EL (cell line): Measurements from ENCODE around the gene FAM98C.

Experiments
- DNase-seq: peaks from one replicate; pipeline ENCODE4 v3.0.0-alpha.2; 2016

FAM98C gene

GRCh38 chr19:38429055-38429810, 26.3 kb downstream of the FAM98C start:
- DNase-seq = no peak

GRCh38 chr19:38429811-38430156, 26.9 kb downstream of the FAM98C start:
- no peak for DNase-seq

GRCh38 chr19:38430931-38431330, 28.0 kb downstream of the FAM98C start:
- DNase-seq = no peak

- DNase-seq = peak; percentile 35
Measured at GRCh38 chr19:38433268-38433733, 30.4 kb downstream of the FAM98C start, which contains the start of gene RYR1. Gene RYR1 (plus strand): TSS chr19:38433691. CDS start chr19:38433830, 139 bp downstream.

GRCh38 chr19:38434549-38435051, 31.7 kb downstream of the FAM98C start:
- no peak for DNase-seq

- DNase-seq = no peak
Measured at GRCh38 chr19:38437295-38437694, 34.4 kb downstream of the FAM98C start.

GRCh38 chr19:38437917-38438316, 35.0 kb downstream of the FAM98C start:
- DNase-seq = no peak

GRCh38 chr19:38440592-38440991, 37.7 kb downstream of the FAM98C start:
- DNase-seq = no peak

GRCh38 chr19:38441657-38442348, 38.9 kb downstream of the FAM98C start:
- DNase-seq = no peak

GRCh38 chr19:38442736-38443135, 39.8 kb downstream of the FAM98C start:
- DNase-seq = no peak

- no peak for DNase-seq
Measured at GRCh38 chr19:38443458-38443999, 40.6 kb downstream of the FAM98C start.

- DNase-seq = no peak
Measured at GRCh38 chr19:38444026-38444425, 41.1 kb downstream of the FAM98C start.

GRCh38 chr19:38445362-38445761, 42.5 kb downstream of the FAM98C start:
- no peak for DNase-seq

- DNase-seq = no peak
Measured at GRCh38 chr19:38448225-38448624, 45.3 kb downstream of the FAM98C start.

- no peak for DNase-seq
Measured at GRCh38 chr19:38449518-38449917, 46.6 kb downstream of the FAM98C start.

- no peak for DNase-seq
Measured at GRCh38 chr19:38451036-38451435, 48.1 kb downstream of the FAM98C start.

- DNase-seq = no peak
Measured at GRCh38 chr19:38451629-38452028, 48.7 kb downstream of the FAM98C start.

- no peak for DNase-seq
Measured at GRCh38 chr19:38452430-38453366, 49.8 kb downstream of the FAM98C start.

GRCh38 chr19:38453596-38453995, 50.7 kb downstream of the FAM98C start:
- DNase-seq = no peak

GRCh38 chr19:38455031-38455430, 52.1 kb downstream of the FAM98C start:
- peak; percentile 11 for DNase-seq

- DNase-seq = no peak
Measured at GRCh38 chr19:38457202-38457601, 54.3 kb downstream of the FAM98C start.

GRCh38 chr19:38457690-38458405, 55.0 kb downstream of the FAM98C start:
- DNase-seq = no peak
